Brain microvascular endothelial cell (primary cell): ENCODE data around the gene AKR1C1.
"Not testable (repeated sequence)": the region's sequence is repeated elsewhere in the genome, so short reads cannot be mapped to it uniquely, and the experiment has no call there.

Experiments
- DNase-seq: peaks from one replicate; pipeline ENCODE4 v3.0.0-alpha.2; 2020
- H3K27ac ChIP-seq: fragments of 250-450 bp; sonication (Bioruptor Pico); 2 replicates; pipeline ENCODE4 v1.5.1; 2020; ENCODE audit warnings: mild to moderate bottlenecking, moderate library complexity
- H3K27me3 ChIP-seq: fragments of 250-450 bp; sonication (Bioruptor Pico); replicated peaks from 2 replicates; pipeline ENCODE4 v1.5.1; 2020; ENCODE audit warnings: mild to moderate bottlenecking
- H3K36me3 ChIP-seq: fragments of 250-450 bp; sonication (Bioruptor Pico); replicated peaks from 2 replicates; pipeline ENCODE4 v1.5.1; 2020; ENCODE audit warnings: mild to moderate bottlenecking
- H3K4me3 ChIP-seq: 2 replicates; pipeline ENCODE4 v1.5.1; 2011; ENCODE audit warnings: low read depth, mild to moderate bottlenecking, control low read depth, low read length, moderate library complexity
- CTCF ChIP-seq: IDR thresholded peaks from 2 replicates; pipeline ENCODE4 v1.5.1; 2011; ENCODE audit warnings: low read depth, mild to moderate bottlenecking, moderate library complexity, low read length, control low read depth, inconsistent platforms; ENCODE audit errors: missing control alignments
- in situ Hi-C: cut with HindIII; loops from 2 replicates; pipeline ENCODE4 v1.10.0; 2017; ENCODE audit warnings: low sequenced_read_pairs, low pct_ligation_motif_present

The AKR1C1 gene

DNA sequence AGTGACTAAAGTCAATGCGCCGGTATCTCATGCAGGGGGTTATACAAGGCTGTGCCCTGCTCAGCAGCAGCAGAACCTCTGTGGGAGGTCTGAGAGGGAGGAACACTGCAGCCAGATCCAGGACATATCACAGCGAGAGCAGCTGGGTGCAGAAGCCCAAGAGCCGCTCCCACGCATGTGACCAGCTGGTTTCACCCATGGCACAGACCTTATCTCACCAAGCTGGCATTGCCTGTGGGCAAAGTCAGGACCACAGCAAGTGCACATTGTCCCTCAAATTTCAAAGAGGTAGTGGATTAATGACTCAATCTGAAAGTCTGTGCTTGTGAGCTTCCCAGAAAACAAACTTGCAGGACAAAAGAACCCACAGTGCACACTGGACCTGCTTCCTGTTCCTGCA is 31.6 kb upstream of the AKR1C1 start:
- in situ Hi-C loops: no loop called here
- no peaks in the 10 kb centered on the region for H3K36me3 ChIP-seq
- no peaks in the 10 kb centered on the region for H3K27me3 ChIP-seq
- H3K4me3 ChIP-seq: no peak overlapping the region
- H3K27ac ChIP-seq: no peak overlapping the region
- TF ChIP-seq CTCF: no peak
- DNase-seq: no peak

DNA sequence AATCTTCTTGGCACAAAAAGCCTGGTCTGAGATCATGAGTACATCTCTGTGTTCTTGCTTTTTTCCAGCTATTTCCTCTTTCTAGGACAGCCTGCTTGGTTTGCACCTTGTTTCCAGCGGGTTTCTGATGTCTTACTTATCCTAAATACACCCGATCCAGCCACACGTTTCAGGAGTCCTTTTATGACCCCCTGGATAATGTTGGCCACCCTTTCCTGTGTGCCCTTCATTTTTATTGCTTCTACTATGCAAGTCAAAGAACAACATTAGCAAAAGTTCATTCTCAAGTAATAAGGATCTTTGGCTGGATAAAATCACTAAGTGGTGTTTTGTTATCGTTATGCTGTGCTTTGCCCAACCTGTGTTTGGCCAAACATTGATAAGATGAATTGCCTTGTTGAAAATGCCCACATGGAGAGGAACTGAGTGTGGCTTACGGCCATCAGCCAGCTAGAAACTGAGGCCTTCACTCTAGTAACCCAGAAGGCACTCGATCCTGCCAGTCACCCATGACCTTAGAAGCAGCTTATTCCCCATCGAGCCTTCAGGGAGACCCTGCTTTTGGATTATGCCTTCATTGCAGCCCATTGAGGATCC is 28.7 kb upstream of the AKR1C1 start:
- Histone ChIP-seq H3K36me3 (no peaks in the 10 kb centered on the region), H3K4me3 (no peak overlapping the region), H3K27me3 (no peaks in the 10 kb centered on the region), H3K27ac (no peak overlapping the region)
- DNase-seq: no peak
- no peak for TF ChIP-seq CTCF
- in situ Hi-C loops: no loop called here

DNA sequence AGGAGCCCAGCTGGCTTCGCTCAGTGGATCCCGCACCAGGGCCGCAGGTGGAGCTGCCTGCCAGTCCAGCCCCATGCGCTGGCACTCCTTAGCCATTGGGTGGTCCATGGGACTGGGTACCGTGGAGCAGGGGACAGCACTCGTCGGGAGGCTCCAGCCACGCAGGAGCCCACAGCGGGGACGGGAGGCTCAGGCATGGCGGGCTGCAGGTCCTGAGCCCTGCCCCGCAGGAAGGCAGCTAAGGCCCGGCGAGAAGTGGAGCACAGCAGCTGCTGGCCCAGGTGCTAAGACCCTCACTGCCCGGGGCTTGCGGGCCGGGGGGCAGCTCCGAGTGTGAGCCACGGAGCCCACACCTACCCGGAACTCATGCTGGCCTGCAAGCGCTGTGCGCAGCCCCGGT is 25.9 kb upstream of the AKR1C1 start:
- in situ Hi-C loops: no loop called here

DNA sequence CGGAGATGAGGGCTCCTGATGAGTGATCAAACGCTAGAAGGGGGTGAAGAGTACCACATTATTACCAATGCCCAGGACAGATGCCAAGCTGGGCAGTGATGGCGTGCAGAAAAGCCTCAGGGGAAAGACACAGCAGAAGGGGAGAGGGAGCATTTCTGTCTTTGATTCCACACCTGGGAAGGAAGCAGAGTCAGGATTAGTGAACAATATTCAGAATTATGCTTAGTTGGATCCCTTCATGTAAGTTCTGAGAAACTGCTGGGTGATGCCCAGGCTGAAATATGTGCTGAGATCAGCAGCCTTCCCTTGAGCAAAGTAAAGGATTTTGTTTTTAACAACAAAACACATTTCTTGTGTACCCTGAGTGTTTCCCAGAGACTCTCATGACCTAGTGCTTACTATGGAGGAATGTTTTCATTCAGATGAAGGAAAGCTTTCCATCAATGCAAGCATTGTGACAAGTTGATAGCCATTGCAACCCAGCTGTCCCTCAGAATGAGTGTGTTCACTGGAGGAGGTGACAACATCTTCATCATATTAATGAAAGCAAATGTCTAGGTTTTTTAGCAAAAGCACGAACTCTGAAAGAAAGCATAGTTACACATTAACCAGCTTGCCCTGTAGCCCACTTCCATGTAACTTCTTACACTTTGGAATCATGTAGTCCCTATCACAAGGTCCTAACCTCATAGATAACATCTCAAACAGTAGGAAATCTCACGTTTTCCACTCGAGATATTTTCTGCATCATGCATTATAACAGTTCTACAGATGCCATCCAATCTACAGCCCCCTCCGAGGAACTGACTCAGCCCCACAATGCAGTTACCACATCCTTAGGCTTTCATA is 23.8 kb upstream of the AKR1C1 start:
- no peak for DNase-seq
- TF ChIP-seq CTCF: no peak
- in situ Hi-C loops: no loop called here
- Histone ChIP-seq H3K27me3 (no peaks in the 10 kb centered on the region), H3K36me3 (no peaks in the 10 kb centered on the region), H3K4me3 (no peak overlapping the region), H3K27ac (no peak overlapping the region)

More for the DNA sequence above, 25.9 kb upstream of the AKR1C1 start:
- Histone ChIP-seq H3K4me3 (no peak overlapping the region), H3K27ac (no peak overlapping the region), H3K27me3 (no peaks in the 10 kb centered on the region), H3K36me3 (no peaks in the 10 kb centered on the region)
- no peak for DNase-seq
- no peak for TF ChIP-seq CTCF

GRCh38 chr10:4940073-4940428 is 23.2 kb upstream of the AKR1C1 start:
- DNase-seq, H3K27me3 ChIP-seq, H3K4me3 ChIP-seq, in situ Hi-C loops, H3K36me3 ChIP-seq, H3K27ac ChIP-seq: not testable (repeated sequence)

GRCh38 chr10:4940909-4941308 is 22.3 kb upstream of the AKR1C1 start:
- in situ Hi-C loops, H3K36me3 ChIP-seq, H3K27ac ChIP-seq, H3K27me3 ChIP-seq, H3K4me3 ChIP-seq, DNase-seq: not testable (repeated sequence)
